AG04450 (cell line): Measurements from ENCODE around the gene ABCE1. TPM values are rescaled to one million over a fixed set of nuclear protein-coding genes. Genes with fewer than 3 reads are reported as not detected.
A peak's percentile ranks its signal among the peaks of the same experiment; 100 is the strongest.

ENCODE experiments used
- CTCF ChIA-PET: fragments of 300-600, 350-600 bp; formaldehyde crosslinking; extraction: SDS; loops from one replicate; lab custom pipeline; 2022; ENCODE audit warnings: antibody characterized with exemption, inconsistent platforms; lab: Charles Lee
- POLR2A ChIA-PET: fragments of 350-600 bp; formaldehyde crosslinking; extraction: SDS; loops from one replicate; lab custom pipeline; 2021; ENCODE audit warnings: antibody characterized with exemption, inconsistent platforms; lab: Yijun Ruan, JAX
- DNase-seq: peaks from one replicate; pipeline ENCODE4 v3.0.0-alpha.2; 2011; ENCODE audit warnings: low read depth, low spot score
- H3K27ac ChIP-seq: one replicate; pipeline ENCODE4 v1.5.1; 2012; ENCODE audit warnings: low read depth, low read length, control low read depth
- H3K27me3 ChIP-seq: one replicate; pipeline ENCODE4 v1.6.0; 2012; ENCODE audit warnings: low read length; ENCODE audit not compliant: control insufficient read depth, insufficient read depth
- H3K4me3 ChIP-seq: 2 replicates; pipeline ENCODE4 v1.5.1; 2011; ENCODE audit warnings: mild to moderate bottlenecking, low read depth, low read length, control low read depth
- H3K9me3 ChIP-seq: 2 replicates; pipeline ENCODE4 v1.5.1; 2012; ENCODE audit warnings: low read length; ENCODE audit not compliant: control insufficient read depth, insufficient read depth
- CTCF ChIP-seq: IDR thresholded peaks from 2 replicates; pipeline ENCODE4 v1.5.1; 2011; ENCODE audit warnings: low read depth, low read length, control low read depth, inconsistent platforms
- polyA plus RNA-seq: library from polyadenylated mRNA; depleted of rRNA; stranded (reverse); fragments of >200 nt; gene quantifications from 2 replicates; pipeline ENCODE4 v1.2.3, GENCODE V29; 2011

ABCE1 gene
- polyA plus RNA-seq, 1 experiment = 82.0 TPM

GRCh38 chr4:145099653-145100052 lies 1.5 kb downstream of the ABCE1 start:
- POLR2A ChIA-PET = no interaction called here
- DNase-seq = no peak
- peak overlapping the region; percentile 91 for H3K4me3 ChIP-seq

GRCh38 chr4:145101091-145101490 lies 3.0 kb downstream of the ABCE1 start:
- ChIA-PET CTCF (interaction anchor here (1.1 kb wide), 1 partner anchor 40 kb away, joined by 3 read pairs; no protein-coding TSS in a partner anchor), POLR2A (no interaction called here)
- no peaks in the 10 kb centered on the region for H3K27me3 ChIP-seq
- no peak overlapping the region for H3K4me3 ChIP-seq
- DNase-seq = no peak
- no peak overlapping the region for H3K27ac ChIP-seq
- H3K9me3 ChIP-seq = no peaks in the 10 kb centered on the region
- TF ChIP-seq CTCF = no peak

More at GRCh38 chr4:145099653-145100052, 1.5 kb downstream of the ABCE1 start:
- no peaks in the 10 kb centered on the region for H3K27me3 ChIP-seq
- no peak for TF ChIP-seq CTCF
- CTCF ChIA-PET = no interaction called here
- H3K9me3 ChIP-seq = no peaks in the 10 kb centered on the region
- no peak overlapping the region for H3K27ac ChIP-seq

DNA sequence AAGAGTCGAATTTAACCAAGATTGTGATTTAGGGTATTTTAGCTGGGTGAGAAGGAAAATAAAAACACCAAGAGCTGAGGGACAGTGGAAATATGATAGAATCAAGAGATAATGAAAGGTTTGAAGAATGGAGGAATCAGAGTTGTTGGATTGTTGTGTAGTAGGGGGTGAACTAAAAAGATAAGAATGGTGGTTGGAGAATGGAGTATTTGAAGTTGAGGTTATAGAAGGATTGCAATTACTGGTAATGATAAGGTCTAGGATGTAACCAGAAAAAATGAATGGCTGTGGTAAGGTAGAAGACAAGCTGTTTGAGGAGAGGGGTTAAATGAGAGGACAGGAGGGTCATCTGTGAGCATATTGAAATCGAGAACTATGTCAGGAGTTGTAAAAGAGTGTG lies 4.5 kb downstream of the ABCE1 start:
- ChIA-PET CTCF (no interaction called here), POLR2A (no interaction called here)
- Histone ChIP-seq H3K27me3 (no peaks in the 10 kb centered on the region), H3K9me3 (no peaks in the 10 kb centered on the region), H3K4me3 (no peak overlapping the region), H3K27ac (no peak overlapping the region)
- no peak for TF ChIP-seq CTCF
- DNase-seq = no peak

- TF ChIP-seq CTCF = no peak
- H3K27me3 ChIP-seq = no peaks in the 10 kb centered on the region
- ChIA-PET CTCF (interaction anchor here (0.9 kb wide), 1 partner anchor 514 kb away, joined by 3 read pairs; no protein-coding TSS in a partner anchor), POLR2A (no interaction called here)
- H3K27ac ChIP-seq = no peak overlapping the region
- DNase-seq = no peak
- H3K9me3 ChIP-seq = no peaks in the 10 kb centered on the region
- no peak overlapping the region for H3K4me3 ChIP-seq
These were observed 5.4 kb downstream of the ABCE1 start for GRCh38 chr4:145103496-145103895.

GRCh38 chr4:145107126-145107525 lies 9.0 kb downstream of the ABCE1 start:
- TF ChIP-seq CTCF = no peak
- ChIA-PET POLR2A (no interaction called here), CTCF (no interaction called here)
- H3K4me3 ChIP-seq = no peak overlapping the region
- DNase-seq = no peak
- H3K27me3 ChIP-seq = no peaks in the 10 kb centered on the region
- no peak overlapping the region for H3K27ac ChIP-seq
- no peaks in the 10 kb centered on the region for H3K9me3 ChIP-seq
